ES-I3 (cell line): ENCODE results near the gene KIF1C.

ENCODE experiments used
- H3K36me3 ChIP-seq: 2 replicates; pipeline ENCODE4 v1.6.1; 2013; ENCODE audit warnings: mild to moderate bottlenecking, low read length, control low read depth, moderate library complexity; ENCODE audit not compliant: insufficient read depth
- H3K4me1 ChIP-seq: 2 replicates; pipeline ENCODE4 v1.6.1; 2013; ENCODE audit warnings: mild to moderate bottlenecking, control low read depth, low read length; ENCODE audit not compliant: insufficient read depth
- H3K9ac ChIP-seq: 2 replicates; pipeline ENCODE4 v1.6.1; 2013; ENCODE audit warnings: low read depth, mild to moderate bottlenecking, low read length, moderate library complexity
- H3K9me3 ChIP-seq: 2 replicates; pipeline ENCODE4 v1.6.1; 2013; ENCODE audit warnings: mild to moderate bottlenecking, low read length, moderate library complexity; ENCODE audit not compliant: control insufficient read depth, insufficient read depth

Gene KIF1C

DNA sequence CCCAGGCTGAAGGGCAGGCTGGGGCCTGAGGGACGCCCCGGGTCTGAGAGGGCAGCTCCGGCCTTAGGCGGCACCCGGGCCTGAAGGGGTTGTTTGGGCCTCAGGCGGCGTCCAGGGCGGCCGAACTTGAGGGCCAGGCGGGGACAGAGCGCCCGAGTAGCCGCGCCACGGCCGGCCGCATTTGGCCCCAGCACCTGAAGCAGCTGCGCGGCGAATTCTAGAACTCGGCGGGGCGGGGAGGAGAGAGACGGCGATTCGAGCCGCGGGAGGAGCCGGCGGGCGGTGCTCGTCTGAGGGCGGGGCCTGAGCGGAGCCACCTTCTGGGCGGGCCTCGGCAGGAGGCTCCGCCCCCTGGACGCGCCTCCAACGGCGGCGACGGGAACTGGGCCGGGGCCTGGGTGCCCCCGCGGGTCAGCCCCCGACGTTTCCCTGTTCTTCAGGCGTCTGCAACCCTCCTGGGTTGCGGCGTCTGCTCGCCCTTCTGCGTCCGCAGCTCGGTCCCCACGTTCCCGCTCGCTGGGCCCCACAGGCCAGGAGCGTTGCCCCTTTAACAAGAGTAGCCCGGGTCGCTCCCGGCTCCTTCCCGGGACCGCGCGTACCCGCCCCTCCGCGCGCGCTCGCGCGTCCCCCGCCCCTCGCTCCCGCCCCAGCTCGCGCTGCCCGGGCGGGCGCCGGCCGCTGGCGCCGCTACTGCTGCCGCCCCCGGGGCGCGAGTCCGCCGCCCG is at the start of gene KIF1C, which contains the start of gene INCA1:
TSS of gene KIF1C (plus strand) at position 649 of the 725 bp plus-strand sequence. CDS start 2,297 bp downstream, outside the sequence.
TSS of gene INCA1 (minus strand) at position 221 of the 725 bp plus-strand sequence. CDS start 3,085 bp downstream, outside the sequence.
- Histone ChIP-seq H3K9me3 (no peaks in the 10 kb centered on the region), H3K4me1 (0 out of 2 replicates have a peak, but pooled peaks cover 7% of the 10 kb centered on the region), H3K9ac (peak within 1 kb of the TSS; percentile 83), H3K36me3 (peaks cover 4% of the 10 kb centered on the region; the same call in 1 of the 2 replicates)

DNA sequence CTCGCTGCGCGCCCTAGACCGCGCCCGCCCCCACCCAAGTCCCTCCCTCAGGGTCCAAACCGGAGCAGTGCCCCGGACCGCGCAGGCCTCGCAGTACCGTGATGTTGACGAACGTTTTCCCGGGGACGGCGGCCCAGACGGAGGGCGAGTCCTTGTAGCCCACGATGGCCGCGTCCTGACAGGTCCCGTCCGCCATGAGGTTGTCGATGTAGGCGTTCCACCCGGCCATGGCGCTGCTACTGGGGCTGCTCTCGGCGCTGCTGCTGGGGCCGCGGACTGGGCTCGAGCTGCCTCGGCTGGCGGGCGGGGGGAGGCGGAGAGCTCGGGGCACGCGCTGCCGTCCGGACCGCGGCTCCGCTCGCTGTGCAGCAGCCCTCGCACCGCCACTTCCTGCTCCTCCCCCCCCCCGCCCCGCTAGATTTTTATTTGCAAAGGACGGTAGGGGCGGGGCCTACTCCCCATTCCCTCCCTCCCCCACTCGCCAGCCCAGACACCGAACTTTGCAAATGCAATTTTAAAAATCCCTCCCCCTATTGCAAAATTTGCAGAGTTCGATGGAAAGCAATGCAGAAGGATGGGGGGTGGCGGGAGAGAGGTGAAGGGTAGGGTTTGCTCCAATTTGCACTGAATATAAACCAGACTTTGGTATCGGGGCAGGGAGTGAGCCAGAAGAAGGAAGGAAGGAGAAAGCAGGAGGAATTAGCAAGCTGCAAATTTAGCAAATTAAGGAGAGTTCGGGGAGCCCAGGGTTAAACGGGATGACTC is 49.4 kb upstream of the KIF1C start, which contains the start of gene PFN1:
TSS of gene PFN1 (minus strand) at position 365 of the 765 bp plus-strand sequence. CDS start at position 229, 136 bp downstream.
- peak within 1 kb of the TSS; percentile 76 for H3K9ac ChIP-seq
- H3K9me3 ChIP-seq, result no peaks in the 10 kb centered on the region
- peaks cover 25% of the 10 kb centered on the region for H3K4me1 ChIP-seq
- peaks cover 9% of the 10 kb centered on the region for H3K36me3 ChIP-seq

DNA sequence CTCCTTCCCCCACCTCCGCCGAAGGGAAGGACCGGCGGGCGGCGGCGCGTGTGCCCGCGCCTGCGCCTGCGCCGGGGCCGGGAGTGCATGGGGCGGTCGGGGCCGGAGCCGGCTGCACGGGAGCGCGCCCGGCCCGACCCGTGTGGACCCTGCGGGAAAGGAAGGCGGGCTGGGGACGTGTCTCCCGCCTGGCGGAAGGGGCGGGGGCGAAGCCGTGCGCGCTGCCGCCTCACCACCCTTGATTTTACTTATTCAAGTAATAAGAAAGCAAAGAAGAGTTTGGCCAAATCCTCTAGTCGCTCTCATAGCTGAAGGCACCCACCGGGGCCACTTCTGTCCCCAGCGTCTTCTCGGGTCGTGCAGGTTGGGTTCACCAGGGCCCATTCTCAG is 48.8 kb upstream of the KIF1C start:
- Histone ChIP-seq H3K9me3 (no peaks in the 10 kb centered on the region), H3K36me3 (peaks cover 9% of the 10 kb centered on the region), H3K9ac (peak overlapping the region; percentile 76), H3K4me1 (peaks cover 25% of the 10 kb centered on the region)

DNA sequence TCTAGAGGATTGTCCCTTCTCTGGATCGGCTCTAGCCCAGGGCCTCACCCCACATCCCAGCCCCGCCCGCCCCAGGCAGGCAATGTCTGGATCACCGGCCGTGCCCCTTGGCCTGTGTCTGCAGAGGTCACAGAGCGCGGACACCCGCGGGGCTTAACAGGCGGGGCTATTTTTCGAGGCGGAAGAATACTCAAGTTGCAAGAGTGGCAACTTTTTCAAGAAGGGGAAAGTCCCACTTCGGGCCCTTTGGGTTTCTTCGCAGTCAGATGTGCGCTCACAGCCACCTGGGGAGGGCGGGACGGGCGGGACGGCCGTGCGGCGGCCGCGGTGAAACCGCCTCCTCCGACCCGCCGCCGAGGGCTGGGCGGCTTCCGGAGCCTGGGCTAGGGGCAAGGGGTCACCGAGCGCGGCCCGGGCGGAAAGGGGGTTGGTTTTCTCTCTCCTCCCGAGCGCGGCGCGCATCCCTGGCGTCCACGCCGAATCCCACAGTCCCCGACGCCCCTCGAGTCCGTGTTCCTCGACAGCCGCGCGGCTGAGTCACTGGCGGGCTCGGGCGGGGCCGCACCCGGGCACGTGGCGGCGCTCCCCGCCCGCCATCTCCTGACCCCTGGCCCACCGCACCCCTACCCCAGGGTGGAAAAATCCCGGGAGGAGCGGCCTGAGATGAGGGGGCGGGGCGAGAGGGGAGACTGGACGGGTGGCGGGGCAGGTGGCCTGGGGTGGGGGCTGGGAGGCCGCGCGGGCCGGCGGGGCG is 48.3 kb upstream of the KIF1C start:
- Histone ChIP-seq H3K4me1 (peaks cover 22% of the 10 kb centered on the region), H3K9ac (peak overlapping the region; percentile 76), H3K9me3 (no peaks in the 10 kb centered on the region), H3K36me3 (peaks cover 9% of the 10 kb centered on the region)

DNA sequence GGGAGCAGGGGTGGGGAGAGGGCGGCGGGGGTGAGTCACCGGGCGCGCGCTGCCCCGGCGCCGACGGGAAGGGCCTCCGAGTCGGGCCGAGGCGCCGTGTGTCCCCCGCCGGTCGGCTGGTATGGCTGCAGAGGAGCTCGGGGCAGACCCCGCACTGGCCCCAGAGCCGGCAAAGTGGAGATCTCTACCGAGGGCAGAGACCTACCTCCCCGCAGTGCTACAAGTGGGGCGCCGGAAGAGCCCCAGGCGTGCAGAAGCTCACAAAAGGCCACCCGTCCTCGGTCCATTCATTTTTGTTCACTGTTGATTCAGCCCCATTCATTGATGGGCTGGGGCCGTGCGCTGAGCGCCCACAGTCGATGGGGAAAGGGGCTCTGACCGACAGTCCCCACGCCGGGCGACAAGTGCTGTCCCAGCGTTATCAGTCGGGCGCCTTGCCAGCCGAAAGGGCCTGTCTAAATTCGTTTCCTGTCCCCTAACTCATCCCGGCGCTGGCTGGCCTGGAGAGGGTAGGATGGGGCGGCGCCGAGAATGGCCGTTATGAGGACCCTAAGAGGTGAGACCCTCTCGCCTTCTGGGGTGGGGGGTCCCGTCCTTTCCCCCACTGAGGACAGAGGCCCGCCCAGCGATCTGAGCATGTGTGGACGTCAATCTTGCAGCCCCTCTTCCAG is 47.5 kb upstream of the KIF1C start:
- Histone ChIP-seq H3K4me1 (peaks cover 16% of the 10 kb centered on the region), H3K9me3 (no peaks in the 10 kb centered on the region), H3K9ac (peak overlapping the region; percentile 81)

DNA sequence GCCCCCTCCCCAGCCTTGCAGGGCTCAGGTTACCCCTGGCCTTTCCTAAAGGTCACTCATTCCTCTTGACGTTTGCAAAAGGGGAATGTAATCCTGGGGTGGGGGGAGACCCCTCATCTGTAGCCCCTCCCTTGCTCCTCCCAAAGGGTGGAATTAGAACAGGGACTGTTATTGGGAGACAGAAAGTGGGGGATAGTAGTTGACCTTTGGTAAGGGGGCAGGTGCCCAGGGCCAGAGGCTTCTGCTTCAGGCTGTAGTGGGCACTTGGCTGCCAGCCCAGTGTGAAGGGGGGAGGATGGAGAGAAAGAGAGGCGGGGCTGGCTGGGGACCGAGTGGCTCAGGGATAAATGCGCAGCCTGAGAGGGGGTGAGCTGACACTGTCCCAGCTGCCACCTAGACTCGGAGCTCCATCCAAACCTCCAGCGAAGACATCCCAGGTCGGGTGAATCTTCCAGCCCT is 47.0 kb upstream of the KIF1C start, which contains the start of gene ENO3:
TSS of gene ENO3 (plus strand) at position 374 of the 459 bp plus-strand sequence. CDS start 711 bp downstream, outside the sequence.
- Histone ChIP-seq H3K9me3 (no peaks in the 10 kb centered on the region), H3K9ac (peak within 1 kb of the TSS; percentile 81), H3K36me3 (peaks cover 9% of the 10 kb centered on the region), H3K4me1 (peaks cover 11% of the 10 kb centered on the region)

More for the DNA sequence above, 47.5 kb upstream of the KIF1C start:
- peaks cover 9% of the 10 kb centered on the region for H3K36me3 ChIP-seq

DNA sequence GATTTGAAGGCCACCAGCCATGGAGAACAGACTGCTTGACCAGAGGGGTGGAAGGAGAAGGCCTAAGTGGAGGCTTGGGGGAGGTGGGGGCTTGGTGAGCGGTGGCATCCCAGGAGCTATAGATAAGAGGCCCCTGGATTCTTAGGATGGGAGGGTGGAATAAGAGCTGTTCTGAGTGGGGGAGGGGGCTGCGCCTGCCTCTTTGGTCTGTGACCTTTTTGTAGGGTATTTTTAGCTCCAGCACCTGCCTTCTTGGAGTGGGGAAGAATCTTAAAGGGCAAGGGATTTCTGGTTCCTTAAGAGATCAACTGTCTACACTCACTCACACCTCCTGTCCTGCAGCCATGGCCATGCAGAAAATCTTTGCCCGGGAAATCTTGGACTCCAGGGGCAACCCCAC is 46.3 kb upstream of the KIF1C start:
- Histone ChIP-seq H3K9me3 (no peaks in the 10 kb centered on the region), H3K9ac (peak overlapping the region; percentile 81; the same call in 1 of the 2 replicates), H3K4me1 (peaks cover 5% of the 10 kb centered on the region; the same call in 1 of the 2 replicates), H3K36me3 (peaks cover 3% of the 10 kb centered on the region)

DNA sequence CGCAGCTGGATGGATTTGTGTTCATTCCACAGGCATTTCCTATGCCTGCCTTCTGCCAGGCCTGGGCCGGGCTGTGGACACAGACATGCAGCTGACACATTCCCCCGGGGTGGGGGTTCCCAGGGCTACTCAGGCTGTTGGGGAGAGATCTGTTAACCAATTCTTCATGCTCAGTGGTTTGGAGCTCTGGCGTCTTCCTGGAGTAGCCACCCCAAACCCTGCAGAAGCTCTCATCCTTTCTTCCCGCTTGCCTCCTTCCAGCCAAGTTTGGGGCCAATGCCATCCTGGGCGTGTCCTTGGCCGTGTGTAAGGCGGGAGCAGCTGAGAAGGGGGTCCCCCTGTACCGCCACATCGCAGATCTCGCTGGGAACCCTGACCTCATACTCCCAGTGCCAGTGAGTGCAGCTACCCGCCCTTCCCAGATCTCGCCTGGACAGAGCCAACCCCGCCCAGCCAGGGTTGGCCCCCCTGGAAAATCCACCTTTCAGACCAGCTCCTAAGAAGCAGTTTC is 44.2 kb upstream of the KIF1C start:
- Histone ChIP-seq H3K9ac (no peak overlapping the region), H3K9me3 (no peaks in the 10 kb centered on the region), H3K36me3 (no peaks in the 10 kb centered on the region), H3K4me1 (peaks cover 5% of the 10 kb centered on the region; the same call in 1 of the 2 replicates)

DNA sequence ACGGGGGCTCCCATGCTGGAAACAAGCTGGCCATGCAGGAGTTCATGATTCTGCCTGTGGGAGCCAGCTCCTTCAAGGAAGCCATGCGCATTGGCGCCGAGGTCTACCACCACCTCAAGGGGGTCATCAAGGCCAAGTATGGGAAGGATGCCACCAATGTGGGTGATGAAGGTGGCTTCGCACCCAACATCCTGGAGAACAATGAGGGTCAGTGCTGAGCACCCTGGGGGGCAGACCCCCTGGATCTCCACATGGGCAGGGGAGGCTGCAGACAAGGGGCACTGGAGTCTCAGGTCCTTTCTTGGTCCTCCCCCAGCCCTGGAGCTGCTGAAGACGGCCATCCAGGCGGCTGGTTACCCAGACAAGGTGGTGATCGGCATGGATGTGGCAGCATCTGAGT is 42.7 kb upstream of the KIF1C start:
- no peaks in the 10 kb centered on the region for H3K9me3 ChIP-seq
- H3K9ac ChIP-seq, result no peak overlapping the region
- peaks cover 5% of the 10 kb centered on the region; the same call in 1 of the 2 replicates for H3K4me1 ChIP-seq
- no peaks in the 10 kb centered on the region for H3K36me3 ChIP-seq

DNA sequence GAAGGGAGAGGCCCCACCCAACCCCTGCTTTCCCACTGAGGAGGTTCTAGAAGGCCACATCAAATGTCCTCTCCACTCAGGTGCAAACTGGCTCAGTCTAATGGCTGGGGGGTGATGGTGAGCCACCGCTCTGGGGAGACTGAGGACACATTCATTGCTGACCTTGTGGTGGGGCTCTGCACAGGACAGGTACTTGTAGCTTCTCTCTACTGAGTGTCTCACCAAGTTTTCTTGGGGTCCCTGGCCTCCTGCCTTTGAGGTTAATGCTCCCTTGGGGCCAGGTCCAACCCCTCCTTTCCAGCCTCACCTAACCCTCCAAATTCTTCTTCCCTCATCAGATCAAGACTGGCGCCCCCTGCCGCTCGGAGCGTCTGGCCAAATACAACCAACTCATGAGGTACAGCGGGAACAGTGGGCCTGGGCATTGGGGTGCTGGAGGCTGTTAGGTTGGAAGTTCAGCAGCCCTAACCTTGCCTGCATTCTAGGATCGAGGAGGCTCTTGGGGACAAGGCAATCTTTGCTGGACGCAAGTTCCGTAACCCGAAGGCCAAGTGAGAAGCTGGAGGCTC is 41.2 kb upstream of the KIF1C start:
- H3K9ac ChIP-seq, result no peak overlapping the region
- no peaks in the 10 kb centered on the region for H3K9me3 ChIP-seq
- H3K4me1 ChIP-seq, result peaks cover 4% of the 10 kb centered on the region; the same call in 1 of the 2 replicates
- no peaks in the 10 kb centered on the region for H3K36me3 ChIP-seq

DNA sequence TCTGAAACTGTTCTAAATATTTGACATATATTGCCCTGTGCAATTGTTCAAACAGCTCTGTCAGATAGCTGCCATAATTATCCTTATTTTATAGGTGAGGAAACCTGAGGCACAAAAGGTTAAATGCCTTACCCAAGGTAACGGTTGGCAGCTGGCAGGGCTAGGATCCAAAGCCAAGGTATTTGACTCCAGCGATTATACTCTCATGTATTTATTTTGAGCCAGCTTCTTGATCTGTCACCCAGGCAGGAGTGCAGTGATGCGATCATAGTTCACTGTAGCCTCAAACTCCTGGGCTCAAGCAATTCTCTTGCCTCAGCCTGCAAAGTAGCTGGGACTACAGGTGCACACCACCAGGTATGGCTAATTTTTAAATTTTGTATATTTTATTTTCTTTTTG is 39.6 kb upstream of the KIF1C start:
- Histone ChIP-seq H3K36me3 (no peaks in the 10 kb centered on the region; the same call in 1 of the 2 replicates), H3K4me1 (no peaks in the 10 kb centered on the region; the same call in 1 of the 2 replicates), H3K9me3 (no peaks in the 10 kb centered on the region), H3K9ac (no peak overlapping the region)

DNA sequence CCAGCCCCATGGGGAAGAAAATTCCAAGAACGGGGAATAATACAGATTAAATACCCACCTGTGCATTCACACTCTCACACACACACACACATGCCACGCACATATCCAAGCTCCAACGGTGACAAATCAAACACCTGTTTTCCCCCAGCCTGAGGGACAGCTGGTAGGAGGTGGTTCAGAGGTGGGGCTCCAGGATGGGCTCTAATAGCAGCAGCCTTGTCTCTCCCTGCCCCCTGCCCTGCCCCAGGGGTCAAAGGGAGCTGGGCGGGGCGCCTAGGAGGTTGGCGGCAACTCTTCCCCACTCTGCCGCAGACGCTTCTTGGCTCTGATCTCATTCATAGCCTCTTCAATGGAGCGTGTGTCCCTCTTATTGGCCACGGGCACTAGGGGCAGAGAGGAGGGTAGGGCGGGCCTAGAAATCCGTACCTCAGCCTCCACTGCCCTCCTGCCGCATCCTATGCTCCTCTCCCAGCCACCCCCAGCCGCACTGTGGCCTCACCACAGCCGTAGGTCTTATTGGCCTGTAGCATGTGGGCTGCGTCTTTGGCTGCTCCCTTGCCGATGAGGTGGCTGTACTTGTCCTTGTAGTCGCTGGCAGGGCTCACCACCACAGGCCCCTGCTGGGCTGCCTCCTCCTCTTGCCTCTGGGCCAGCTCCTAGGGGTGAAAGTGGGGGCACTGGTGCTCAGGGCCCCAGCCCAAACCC is 38.3 kb upstream of the KIF1C start:
- no peak overlapping the region for H3K9ac ChIP-seq
- no peaks in the 10 kb centered on the region for H3K9me3 ChIP-seq
- no peaks in the 10 kb centered on the region; the same call in 1 of the 2 replicates for H3K36me3 ChIP-seq
- no peaks in the 10 kb centered on the region; the same call in 1 of the 2 replicates for H3K4me1 ChIP-seq
